ENCODE measurements around the gene SLC6A2.

SLC6A2 gene

GRCh38 chr16:55647343-55647742, 8.4 kb upstream of the SLC6A2 start:
- H3K4me3 ChIP-seq (ENCODE audit: low read depth, low read length) = no peak overlapping the region
- TF ChIP-seq CTCF (IDR thresholded peaks at IDR 0.05; ENCODE audit: borderline replicate concordance, insufficient read depth, low read depth, low read length) = no peak

- no peak for TF ChIP-seq CTCF (IDR thresholded peaks at IDR 0.05; ENCODE audit: borderline replicate concordance, insufficient read depth, low read depth, low read length)
Observed at GRCh38 chr16:55647798-55648197, 8.0 kb upstream of the SLC6A2 start.

GRCh38 chr16:55651841-55652824, 3.7 kb upstream of the SLC6A2 start:
- no peak for TF ChIP-seq CTCF (IDR thresholded peaks at IDR 0.05; ENCODE audit: borderline replicate concordance, insufficient read depth, low read depth, low read length)
- H3K4me3 ChIP-seq (ENCODE audit: low read depth, low read length) = no peak overlapping the region

More at GRCh38 chr16:55647798-55648197, 8.0 kb upstream of the SLC6A2 start:
- H3K4me3 ChIP-seq (ENCODE audit: low read depth, low read length) = no peak overlapping the region

- no peak overlapping the region for H3K4me3 ChIP-seq (ENCODE audit: low read depth, low read length)
- no peak for TF ChIP-seq CTCF (IDR thresholded peaks at IDR 0.05; ENCODE audit: borderline replicate concordance, insufficient read depth, low read depth, low read length)
Observed at GRCh38 chr16:55653106-55653505, 2.7 kb upstream of the SLC6A2 start.

GRCh38 chr16:55655381-55655896, 349 bp upstream of the SLC6A2 start:
- no peak for TF ChIP-seq CTCF (IDR thresholded peaks at IDR 0.05; ENCODE audit: borderline replicate concordance, insufficient read depth, low read depth, low read length)
- H3K4me3 ChIP-seq (ENCODE audit: low read depth, low read length) = no peak overlapping the region

GRCh38 chr16:55656691-55657092, 904 bp downstream of the SLC6A2 start:
- no peak for TF ChIP-seq CTCF (IDR thresholded peaks at IDR 0.05; ENCODE audit: borderline replicate concordance, insufficient read depth, low read depth, low read length)
- H3K4me3 ChIP-seq (ENCODE audit: low read depth, low read length) = no peak overlapping the region

- TF ChIP-seq CTCF (IDR thresholded peaks at IDR 0.05; ENCODE audit: borderline replicate concordance, insufficient read depth, low read depth, low read length) = no peak
Observed at GRCh38 chr16:55657616-55658015, 1.8 kb downstream of the SLC6A2 start.

More at GRCh38 chr16:55657616-55658015, 1.8 kb downstream of the SLC6A2 start:
- no peak overlapping the region for H3K4me3 ChIP-seq (ENCODE audit: low read depth, low read length)
